Activated CD4-positive, alpha-beta T cell treated with anti-CD3 and anti-CD28 coated beads for 4 hours (primary cell): Measurements from ENCODE around the gene MTX2.
"Not testable (repeated sequence)": the region's sequence is repeated elsewhere in the genome, so short reads cannot be mapped to it uniquely, and the experiment has no call there.

Experiments used
- DNase-seq, 2 donors: peaks; one replicate each; pipeline ENCODE4 v3.0.0-alpha.2; 2020

Gene MTX2

GRCh38 chr2:176291809-176292283, 22.6 kb downstream of the MTX2 start:
- no peak for DNase-seq

- no peak for DNase-seq
Measured at GRCh38 chr2:176292608-176293007, 23.4 kb downstream of the MTX2 start.

GRCh38 chr2:176293334-176293733, 24.1 kb downstream of the MTX2 start:
- no peak for DNase-seq

- no peak for DNase-seq
Measured at GRCh38 chr2:176297067-176297466, 27.8 kb downstream of the MTX2 start.

GRCh38 chr2:176297737-176298136, 28.5 kb downstream of the MTX2 start:
- DNase-seq = no peak

GRCh38 chr2:176306020-176306419, 36.8 kb downstream of the MTX2 start:
- not testable (repeated sequence) for DNase-seq

- DNase-seq = no peak
Measured at GRCh38 chr2:176317199-176317598, 48.0 kb downstream of the MTX2 start.

- DNase-seq = no peak
Measured at GRCh38 chr2:176317623-176318065, 48.4 kb downstream of the MTX2 start.

GRCh38 chr2:176321916-176322315, 52.7 kb downstream of the MTX2 start:
- DNase-seq = no peak

- no peak for DNase-seq
Measured at GRCh38 chr2:176324862-176325261, 55.6 kb downstream of the MTX2 start.

GRCh38 chr2:176325732-176326131, 56.5 kb downstream of the MTX2 start:
- no peak for DNase-seq

- no peak for DNase-seq
Measured at GRCh38 chr2:176328149-176328548, 58.9 kb downstream of the MTX2 start.

GRCh38 chr2:176330612-176331011, 61.4 kb downstream of the MTX2 start:
- no peak for DNase-seq

- no peak for DNase-seq
Measured at GRCh38 chr2:176331646-176332045, 62.4 kb downstream of the MTX2 start.

- DNase-seq = no peak
Measured at GRCh38 chr2:176334729-176335128, 65.5 kb downstream of the MTX2 start.

GRCh38 chr2:176338395-176338794, 69.2 kb downstream of the MTX2 start:
- DNase-seq = no peak

GRCh38 chr2:176339208-176339607, 70.0 kb downstream of the MTX2 start:
- no peak for DNase-seq

- DNase-seq = no peak
Measured at GRCh38 chr2:176356251-176356650, 87.0 kb downstream of the MTX2 start.

- DNase-seq = no peak
Measured at GRCh38 chr2:176364273-176364977, 95.2 kb downstream of the MTX2 start.

GRCh38 chr2:176368349-176368748, 99.1 kb downstream of the MTX2 start:
- no peak for DNase-seq

- DNase-seq = no peak
Measured at GRCh38 chr2:176370467-176371171, 101.4 kb downstream of the MTX2 start.

- not testable (repeated sequence) for DNase-seq
Measured at GRCh38 chr2:176373155-176373554, 103.9 kb downstream of the MTX2 start.

- no peak for DNase-seq
Measured at GRCh38 chr2:176378323-176378722, 109.1 kb downstream of the MTX2 start.

- DNase-seq = no peak
Measured at GRCh38 chr2:176380341-176380740, 111.1 kb downstream of the MTX2 start.
